Chondrocyte (in vitro differentiated cells): ENCODE measurements around the gene SPOCK1. TPM values are rescaled to one million over a fixed set of nuclear protein-coding genes. Genes with fewer than 3 reads are reported as not detected.
A peak's percentile ranks its signal among the peaks of the same experiment; 100 is the strongest.

ENCODE experiments used
- DNase-seq: peaks from one replicate; pipeline ENCODE4 v3.0.0; 2021; ENCODE audit warnings: mixed read lengths, low spot score
- H3K27ac Mint-ChIP-seq: one replicate; pipeline ENCODE4 v1.8.0; 2021; ENCODE audit warnings: mild to moderate bottlenecking, moderate library complexity, mixed read lengths; ENCODE audit not compliant: unreplicated experiment
- H3K27me3 Mint-ChIP-seq: 2 replicates; pipeline ENCODE4 v1.8.0; 2021; ENCODE audit warnings: low read depth, mixed read lengths
- H3K36me3 Mint-ChIP-seq: 2 replicates; pipeline ENCODE4 v1.8.0; 2021; ENCODE audit warnings: low read depth, mixed read lengths
- H3K4me1 Mint-ChIP-seq: 2 replicates; pipeline ENCODE4 v1.8.0; 2021; ENCODE audit warnings: low read depth, mild to moderate bottlenecking, mixed read lengths
- H3K4me3 Mint-ChIP-seq: one replicate; pipeline ENCODE4 v1.8.0; 2021; ENCODE audit warnings: mild to moderate bottlenecking, moderate library complexity, mixed read lengths; ENCODE audit not compliant: unreplicated experiment
- H3K9me3 Mint-ChIP-seq: 2 replicates; pipeline ENCODE4 v1.8.0; 2021; ENCODE audit warnings: low read depth, mixed read lengths
- CTCF ChIP-seq: fragments of 200-600 bp; sonication (generic); IDR thresholded peaks from 2 replicates; pipeline ENCODE4 v1.5.0; 2021; ENCODE audit warnings: antibody characterized with exemption, mild to moderate bottlenecking, moderate library complexity
- total RNA-seq: library from RNA; stranded (reverse); gene quantifications from 3 replicates; pipeline ENCODE4 v1.2.1, GENCODE V29; 2021

Gene SPOCK1
- total RNA-seq, 1 donor from 2014 or later, result 127 TPM

DNA sequence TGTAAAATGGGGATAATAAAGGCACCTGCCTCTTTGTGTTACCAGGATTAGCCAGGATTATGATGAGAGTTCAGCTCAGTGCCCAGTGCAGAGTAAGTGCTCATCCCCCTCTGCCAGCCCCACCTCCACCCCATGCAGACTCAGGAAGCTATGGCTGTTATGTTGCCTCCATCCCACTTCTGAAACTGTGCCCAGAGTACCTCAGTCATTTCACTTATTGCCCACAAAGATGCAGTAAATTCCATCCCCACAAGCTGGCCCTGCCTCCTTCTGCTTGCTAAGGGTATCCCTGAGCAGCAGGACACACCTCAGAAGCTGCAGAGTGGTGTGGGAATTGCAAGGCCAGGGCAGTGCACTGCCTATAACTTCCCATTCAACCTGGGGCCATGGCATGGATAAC is 415.1 kb downstream of the SPOCK1 start:
- no peak for DNase-seq
- Mint-ChIP-seq H3K4me3 (no peak overlapping the region), H3K9me3 (no peaks in the 10 kb centered on the region), H3K27me3 (peaks cover 2% of the 10 kb centered on the region), H3K4me1 (no peaks in the 10 kb centered on the region), H3K27ac (no peak overlapping the region), H3K36me3 (no peaks in the 10 kb centered on the region)
- TF ChIP-seq CTCF, result no peak

DNA sequence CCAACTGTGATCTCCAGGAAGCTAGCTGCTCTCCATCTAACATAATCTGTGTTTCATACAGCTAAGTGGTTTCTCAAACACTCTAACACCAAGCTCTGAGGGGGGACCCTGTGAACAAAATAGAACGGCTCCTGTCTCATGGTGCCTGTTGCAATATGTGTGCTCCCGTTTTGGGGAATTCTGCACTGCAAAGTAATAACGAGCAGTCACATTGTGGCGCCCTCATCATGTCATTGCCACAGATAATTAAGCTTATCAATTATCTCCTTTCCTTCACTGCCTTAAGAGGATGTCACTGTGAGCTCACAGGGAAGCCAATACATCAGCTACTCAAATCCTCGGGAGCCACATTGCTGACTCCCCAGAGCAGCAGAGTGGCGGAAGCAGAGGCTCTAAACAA is 416.2 kb downstream of the SPOCK1 start:
- Mint-ChIP-seq H3K4me3 (no peak overlapping the region), H3K36me3 (no peaks in the 10 kb centered on the region), H3K27me3 (peaks cover 2% of the 10 kb centered on the region), H3K4me1 (peaks cover 4% of the 10 kb centered on the region), H3K27ac (no peak overlapping the region), H3K9me3 (no peaks in the 10 kb centered on the region)
- DNase-seq, result no peak
- TF ChIP-seq CTCF, result no peak

- TF ChIP-seq CTCF, result no peak
- peaks cover 2% of the 10 kb centered on the region for H3K27me3 Mint-ChIP-seq
- H3K27ac Mint-ChIP-seq, result no peak overlapping the region
- H3K36me3 Mint-ChIP-seq, result no peaks in the 10 kb centered on the region
- no peaks in the 10 kb centered on the region for H3K9me3 Mint-ChIP-seq
- H3K4me1 Mint-ChIP-seq, result peaks cover 5% of the 10 kb centered on the region
- DNase-seq, result no peak
- no peak overlapping the region for H3K4me3 Mint-ChIP-seq
These were observed 420.9 kb downstream of the SPOCK1 start for GRCh38 chr5:137078171-137078665.

GRCh38 chr5:137075163-137075970 is 423.8 kb downstream of the SPOCK1 start:
- Mint-ChIP-seq H3K27me3 (no peaks in the 10 kb centered on the region), H3K9me3 (no peaks in the 10 kb centered on the region), H3K4me1 (peaks cover 22% of the 10 kb centered on the region), H3K4me3 (no peak overlapping the region), H3K27ac (no peak overlapping the region), H3K36me3 (no peaks in the 10 kb centered on the region)
- TF ChIP-seq CTCF, result peak; percentile 72
- DNase-seq, result no peak

DNA sequence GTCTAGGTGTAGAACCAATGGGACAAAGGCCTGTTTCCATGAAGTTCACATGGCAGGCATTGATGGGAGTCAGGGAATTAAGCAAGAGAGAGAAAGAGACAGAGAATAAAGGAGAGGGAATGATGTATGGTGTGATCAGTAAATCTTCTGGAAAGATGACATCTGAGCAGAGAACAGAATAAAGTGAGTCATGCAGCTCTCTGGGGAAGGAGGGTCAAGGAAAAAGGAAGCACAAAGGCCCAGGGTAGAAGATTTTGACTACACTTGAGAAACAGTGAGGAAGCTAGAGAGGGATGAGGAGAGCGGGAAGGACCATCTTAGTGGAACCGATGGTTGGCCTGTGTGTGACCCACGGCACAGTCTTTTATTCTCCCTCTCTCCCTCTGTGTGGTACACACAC is 425.9 kb downstream of the SPOCK1 start:
- no peak for DNase-seq
- peaks cover 4% of the 10 kb centered on the region for H3K9me3 Mint-ChIP-seq
- H3K27me3 Mint-ChIP-seq, result no peaks in the 10 kb centered on the region
- H3K4me1 Mint-ChIP-seq, result peaks cover 18% of the 10 kb centered on the region
- H3K4me3 Mint-ChIP-seq, result no peak overlapping the region
- H3K36me3 Mint-ChIP-seq, result no peaks in the 10 kb centered on the region
- no peak overlapping the region for H3K27ac Mint-ChIP-seq
- TF ChIP-seq CTCF, result no peak
